PC-3 (cell line): Measurements from ENCODE around the gene PAQR9. TPM values are rescaled to one million over a fixed set of nuclear protein-coding genes. Genes with fewer than 3 reads are reported as not detected.
A peak's percentile ranks its signal among the peaks of the same experiment; 100 is the strongest.

Source experiments
- ATAC-seq: fragments of 200-7000 bp; cut with Tn5 transposase; 2 replicates; pipeline ENCODE4 v1.9.1; 2020; ENCODE audit warnings: mild to moderate bottlenecking, moderate library complexity
- BruUV-seq: library from RNA; stranded (reverse); fragments of 400-500 nt; replicated peaks from 2 replicates; lab custom pipeline; 2021; lab: Mats Ljungman, UMichigan
- CTCF ChIA-PET: fragments of 300-600 bp; sonication (Branson Sonifier 250); formaldehyde crosslinking; loops from one replicate; lab custom pipeline; 2022; ENCODE audit warnings: antibody characterized with exemption; lab: Charles Lee
- POLR2A ChIA-PET: fragments of 300-600 bp; sonication (Branson Sonifier 250); formaldehyde crosslinking; loops from one replicate; lab custom pipeline; 2022; ENCODE audit warnings: antibody characterized with exemption; ENCODE audit not compliant: unreplicated experiment; lab: Charles Lee
- DNase-seq: peaks from one replicate; pipeline ENCODE4 v3.0.0-alpha.2; 2015
- H2AFZ ChIP-seq: fragments of 300-600 bp; sonication (generic); 2 replicates; pipeline ENCODE4 v1.6.0; 2016; ENCODE audit warnings: antibody characterized with exemption, low read length
- H3F3A ChIP-seq: fragments of 300-600 bp; sonication (generic); one replicate; pipeline ENCODE4 v1.6.0; 2017; ENCODE audit warnings: antibody characterized with exemption, low read length, control low read depth, mild to moderate bottlenecking; ENCODE audit not compliant: unreplicated experiment
- H3K27ac ChIP-seq: fragments of 300-600 bp; sonication (generic); 2 replicates; pipeline ENCODE4 v1.5.1; 2016; ENCODE audit warnings: mild to moderate bottlenecking, low read length
- H3K27me3 ChIP-seq: fragments of 300-600 bp; sonication (generic); 2 replicates; pipeline ENCODE4 v1.6.1; 2016; ENCODE audit warnings: low read length, mixed read lengths
- H3K36me3 ChIP-seq: fragments of 300-600 bp; sonication (generic); 2 replicates; pipeline ENCODE4 v1.6.1; 2016; ENCODE audit warnings: low read depth, mixed run types, low read length, mixed read lengths
- H3K4me1 ChIP-seq: fragments of 300-600 bp; sonication (generic); 2 replicates; pipeline ENCODE4 v1.5.1; 2016; ENCODE audit warnings: low read length; ENCODE audit not compliant: insufficient read depth
- H3K4me2 ChIP-seq: fragments of 300-600 bp; sonication (generic); 2 replicates; pipeline ENCODE4 v1.6.0; 2016; ENCODE audit warnings: low read length
- H3K4me3 ChIP-seq: fragments of 300-600 bp; sonication (generic); 2 replicates; pipeline ENCODE4 v1.5.1; 2016; ENCODE audit warnings: mild to moderate bottlenecking, low read length, mixed read lengths
- H3K79me2 ChIP-seq: fragments of 300-600 bp; sonication (generic); 2 replicates; pipeline ENCODE4 v1.6.1; 2017; ENCODE audit warnings: low read length, mixed read lengths
- H3K9ac ChIP-seq: fragments of 300-600 bp; sonication (generic); 2 replicates; pipeline ENCODE4 v1.6.0; 2016; ENCODE audit warnings: mild to moderate bottlenecking, low read length
- H3K9me2 ChIP-seq: fragments of 300-600 bp; sonication (generic); replicated peaks from 2 replicates; pipeline ENCODE4 v1.6.1; 2016; ENCODE audit warnings: mixed run types, low read length, mixed read lengths
- H3K9me3 ChIP-seq: fragments of 300-600 bp; sonication (generic); 2 replicates; pipeline ENCODE4 v1.6.1; 2016; ENCODE audit warnings: low read length, mixed read lengths
- H4K20me1 ChIP-seq: fragments of 300-600 bp; sonication (generic); 2 replicates; pipeline ENCODE4 v1.6.1; 2016; ENCODE audit warnings: low read length, mixed read lengths
- EZH2 ChIP-seq: fragments of 300-600 bp; sonication (generic); IDR thresholded peaks from one replicate; pipeline ENCODE4 v1.6.1; 2017; ENCODE audit warnings: antibody characterized with exemption, mild to moderate bottlenecking, low read length; ENCODE audit not compliant: unreplicated experiment
- EZH2phosphoT487 ChIP-seq: fragments of 300-600 bp; sonication (generic); IDR thresholded peaks from 2 replicates; pipeline ENCODE4 v1.6.1; 2018; ENCODE audit warnings: mild to moderate bottlenecking, antibody characterized with exemption, low read length, borderline replicate concordance
- intact Hi-C: fragments of 100-400 bp; cut with micrococcal nuclease; formaldehyde crosslinking; loops from 2 replicates; pipeline ENCODE4 v1.9.0; 2023
- total RNA-seq: library from RNA; depleted of rRNA; stranded (reverse); fragments of >200 nt; gene quantifications from 2 replicates; pipeline ENCODE4 v1.2.3, GENCODE V29; 2014
- TF ChIP-seq, protein P1 (sequence below): fragments of 300-600 bp; sonication (generic); conservative IDR thresholded peaks from 2 replicates; pipeline ENCODE4 v1.5.1; 2017; ENCODE audit warnings: antibody characterized with exemption, low read depth, mild to moderate bottlenecking, low read length

The PAQR9 gene
- total RNA-seq, 1 experiment from 2014 or later: not detected

GRCh38 chr3:143001034-143001368, 37.5 kb upstream of the PAQR9 start:
- Histone ChIP-seq H3K27me3 (no peaks in the 10 kb centered on the region), H3K27ac (peak overlapping the region; percentile 78), H3K4me1 (peaks cover 16% of the 10 kb centered on the region; the same call in 1 of the 2 replicates), H3K9ac (peak overlapping the region; percentile 99), H3F3A (no peaks in the 10 kb centered on the region), H4K20me1 (peaks cover 22% of the 10 kb centered on the region), H3K9me2 (no peaks in the 10 kb centered on the region), H3K79me2 (peaks cover 55% of the 10 kb centered on the region), H3K4me3 (peak overlapping the region; percentile 98), H3K9me3 (no peaks in the 10 kb centered on the region), H2AFZ (peak overlapping the region; percentile 80), H3K4me2 (peak overlapping the region; percentile 87), H3K36me3 (no peaks in the 10 kb centered on the region)
- BruUV-seq: TSS peak; percentile 96
- CTCF ChIA-PET: interaction anchor here (0.6 kb wide), 1 partner anchor 307 kb away, joined by 4 read pairs; no protein-coding TSS in a partner anchor
- DNase-seq (no peak), ATAC-seq (peak; percentile 52)
- TF ChIP-seq EZH2phosphoT487 (no peak), EZH2 (no peak)
- TF ChIP-seq, protein P1, sequence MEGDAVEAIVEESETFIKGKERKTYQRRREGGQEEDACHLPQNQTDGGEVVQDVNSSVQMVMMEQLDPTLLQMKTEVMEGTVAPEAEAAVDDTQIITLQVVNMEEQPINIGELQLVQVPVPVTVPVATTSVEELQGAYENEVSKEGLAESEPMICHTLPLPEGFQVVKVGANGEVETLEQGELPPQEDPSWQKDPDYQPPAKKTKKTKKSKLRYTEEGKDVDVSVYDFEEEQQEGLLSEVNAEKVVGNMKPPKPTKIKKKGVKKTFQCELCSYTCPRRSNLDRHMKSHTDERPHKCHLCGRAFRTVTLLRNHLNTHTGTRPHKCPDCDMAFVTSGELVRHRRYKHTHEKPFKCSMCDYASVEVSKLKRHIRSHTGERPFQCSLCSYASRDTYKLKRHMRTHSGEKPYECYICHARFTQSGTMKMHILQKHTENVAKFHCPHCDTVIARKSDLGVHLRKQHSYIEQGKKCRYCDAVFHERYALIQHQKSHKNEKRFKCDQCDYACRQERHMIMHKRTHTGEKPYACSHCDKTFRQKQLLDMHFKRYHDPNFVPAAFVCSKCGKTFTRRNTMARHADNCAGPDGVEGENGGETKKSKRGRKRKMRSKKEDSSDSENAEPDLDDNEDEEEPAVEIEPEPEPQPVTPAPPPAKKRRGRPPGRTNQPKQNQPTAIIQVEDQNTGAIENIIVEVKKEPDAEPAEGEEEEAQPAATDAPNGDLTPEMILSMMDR: no peak
- POLR2A ChIA-PET: interaction anchor here (0.6 to 0.7 kb wide), 5 partner anchors 10 to 726 kb away, joined by 3 to 9 read pairs (median 6); no protein-coding TSS in a partner anchor
- intact Hi-C loops: no loop called here

- Histone ChIP-seq H3K9ac (peak overlapping the region; percentile 99), H3K9me3 (no peaks in the 10 kb centered on the region), H2AFZ (peak overlapping the region; percentile 80), H3K36me3 (no peaks in the 10 kb centered on the region), H3K4me2 (peak overlapping the region; percentile 87), H3K4me3 (peak overlapping the region; percentile 98), H3F3A (no peaks in the 10 kb centered on the region), H3K79me2 (peaks cover 50% of the 10 kb centered on the region), H3K27ac (peak overlapping the region; percentile 78), H3K9me2 (no peaks in the 10 kb centered on the region), H4K20me1 (peaks cover 18% of the 10 kb centered on the region), H3K27me3 (no peaks in the 10 kb centered on the region), H3K4me1 (peaks cover 16% of the 10 kb centered on the region; the same call in 1 of the 2 replicates)
- BruUV-seq: no TSS peak
- CTCF ChIA-PET: interaction anchor here (0.6 kb wide), 2 partner anchors 306 to 412 kb away, joined by 3 to 4 read pairs; no protein-coding TSS in a partner anchor
- ATAC-seq (peak; percentile 36), DNase-seq (peak; percentile 66)
- intact Hi-C loops: no loop called here
- TF ChIP-seq EZH2 (no peak), EZH2phosphoT487 (no peak)
- TF ChIP-seq, protein P1: no peak
- POLR2A ChIA-PET: interaction anchor here (0.6 to 0.7 kb wide), 6 partner anchors 10 to 727 kb away, joined by 3 to 9 read pairs (median 6); partner anchors contain the start of gene TRPC1
Observed at GRCh38 chr3:143000528-143000927, 37.1 kb upstream of the PAQR9 start.

GRCh38 chr3:142999881-143000280, 36.4 kb upstream of the PAQR9 start:
- POLR2A ChIA-PET: interaction anchor here (0.6 kb wide), 2 partner anchors 8 to 276 kb away, joined by 4 to 7 read pairs; partner anchors contain the start of gene TRPC1
- Histone ChIP-seq H3K9ac (peak overlapping the region; percentile 99), H3K27me3 (no peaks in the 10 kb centered on the region), H3K36me3 (no peaks in the 10 kb centered on the region), H3K4me1 (peaks cover 16% of the 10 kb centered on the region; the same call in 1 of the 2 replicates), H3F3A (no peaks in the 10 kb centered on the region), H4K20me1 (peaks cover 11% of the 10 kb centered on the region), H3K9me2 (no peaks in the 10 kb centered on the region), H2AFZ (peak overlapping the region; percentile 85), H3K9me3 (no peaks in the 10 kb centered on the region), H3K4me3 (peak overlapping the region; percentile 98), H3K79me2 (peaks cover 44% of the 10 kb centered on the region), H3K27ac (peak overlapping the region; percentile 78), H3K4me2 (peak overlapping the region; percentile 87)
- BruUV-seq: no TSS peak
- DNase-seq (peak; percentile 36), ATAC-seq (no peak; the same call in 1 of the 2 replicates)
- TF ChIP-seq, protein P1: no peak
- TF ChIP-seq EZH2 (no peak), EZH2phosphoT487 (no peak)
- CTCF ChIA-PET: interaction anchor here (0.6 kb wide), 1 partner anchor 411 kb away, joined by 3 read pairs; no protein-coding TSS in a partner anchor
- intact Hi-C loops: loop anchor here (10.0 kb wide), 1 partner anchor 275 kb away; the partner anchor contains the start of gene TRPC1
